Renal cortex interstitium (tissue), 11 donors: ENCODE measurements around the gene IL6. TPM values are rescaled to one million over a fixed set of nuclear protein-coding genes. Genes with fewer than 3 reads are reported as not detected.
"Not testable (repeated sequence)": the region's sequence is repeated elsewhere in the genome, so short reads cannot be mapped to it uniquely, and the experiment has no call there.

Experiments used
- DNase-seq, 11 donors: peaks; one replicate each; pipeline ENCODE4 v3.0.0-alpha.2; 2013; ENCODE audit warnings: low read depth in 9 of 11, low spot score in 4 of 11; ENCODE audit errors: extremely low read depth in 1 of 11
- polyA plus RNA-seq, 3 donors: library from polyadenylated mRNA; unstranded; fragments of 120-200 nt; gene quantifications; one replicate each; pipeline ENCODE4 v1.2.1, GENCODE V29; 2013; ENCODE audit not compliant: insufficient read length in 3 of 3

IL6 gene
- polyA plus RNA-seq, 3 donors = 0.17 TPM; not detected in 2

- no peak for DNase-seq
Measured at GRCh38 chr7:22765609-22766008, 38.6 kb downstream of the IL6 start.

GRCh38 chr7:22771194-22771871, 44.3 kb downstream of the IL6 start:
- no peak for DNase-seq

- no peak for DNase-seq
Measured at GRCh38 chr7:22771872-22772228, 44.9 kb downstream of the IL6 start.

- DNase-seq = no peak
Measured at GRCh38 chr7:22772885-22773284, 45.9 kb downstream of the IL6 start.

- DNase-seq = no peak
Measured at GRCh38 chr7:22776964-22777363, 50.0 kb downstream of the IL6 start.

GRCh38 chr7:22779730-22780323, 52.8 kb downstream of the IL6 start:
- DNase-seq = not testable (repeated sequence)

- DNase-seq = no peak
Measured at GRCh38 chr7:22781230-22781711, 54.3 kb downstream of the IL6 start.

Other genes with a start within 250 kb of the IL6 start
- gene STEAP1B, start 227.0 kb upstream of the IL6 start, polyA plus RNA-seq = 1 to 10 TPM; 1.1 to 1.8 (median 1.3) TPM
- gene TOMM7, start 95.6 kb downstream of the IL6 start, polyA plus RNA-seq = 100 to 1,000 TPM; 357 to 445 (median 407) TPM